KMS-11 (cell line): ENCODE measurements around the gene ABHD2.

Experiments used
- H2AFZ ChIP-seq: fragments of 200-600 bp; sonication (generic); 2 replicates; pipeline ENCODE4 v1.6.1; 2016; ENCODE audit warnings: antibody characterized with exemption, mixed run types, low read depth
- H3K27ac ChIP-seq: fragments of 200-600 bp; sonication (generic); 2 replicates; pipeline ENCODE4 v1.6.1; 2016; ENCODE audit warnings: mild to moderate bottlenecking, mixed run types
- H3K27me3 ChIP-seq: fragments of 200-600 bp; sonication (generic); 2 replicates; pipeline ENCODE4 v1.6.1; 2017; ENCODE audit warnings: mild to moderate bottlenecking, low read depth, mixed run types, moderate library complexity; ENCODE audit not compliant: insufficient read depth
- H3K36me3 ChIP-seq: fragments of 200-600 bp; sonication (generic); 2 replicates; pipeline ENCODE4 v1.6.1; 2017; ENCODE audit warnings: mild to moderate bottlenecking, mixed run types; ENCODE audit not compliant: insufficient read depth
- H3K4me1 ChIP-seq: fragments of 200-600 bp; sonication (generic); 2 replicates; pipeline ENCODE4 v1.6.1; 2016; ENCODE audit warnings: mild to moderate bottlenecking, low read depth, mixed run types; ENCODE audit not compliant: poor library complexity, severe bottlenecking
- H3K4me2 ChIP-seq: fragments of 200-600 bp; sonication (generic); 2 replicates; pipeline ENCODE4 v1.7.0; 2016; ENCODE audit warnings: mild to moderate bottlenecking, mixed run types
- H3K4me3 ChIP-seq: fragments of 200-600 bp; sonication (generic); IDR thresholded peaks from 2 replicates; pipeline ENCODE4 v1.6.1; 2017; ENCODE audit warnings: low read depth, low read length, mixed read lengths; ENCODE audit not compliant: insufficient read depth
- H3K79me2 ChIP-seq: fragments of 200-600 bp; sonication (generic); 2 replicates; pipeline ENCODE4 v1.6.1; 2016; ENCODE audit warnings: low read depth, mixed run types; ENCODE audit not compliant: insufficient read depth
- H3K9ac ChIP-seq: fragments of 200-600 bp; sonication (generic); 2 replicates; pipeline ENCODE4 v1.6.1; 2016; ENCODE audit warnings: mild to moderate bottlenecking, mixed run types
- H4K20me1 ChIP-seq: fragments of 200-600 bp; sonication (generic); 2 replicates; pipeline ENCODE4 v1.6.1; 2016; ENCODE audit warnings: mild to moderate bottlenecking, mixed run types; ENCODE audit not compliant: insufficient read depth
- CTCF ChIP-seq: fragments of 200-600 bp; sonication (generic); conservative IDR thresholded peaks from 2 replicates; pipeline ENCODE4 v1.6.1; 2017; ENCODE audit warnings: low read depth, mild to moderate bottlenecking, antibody characterized with exemption, low read length, moderate library complexity, mixed read lengths

Gene ABHD2

DNA sequence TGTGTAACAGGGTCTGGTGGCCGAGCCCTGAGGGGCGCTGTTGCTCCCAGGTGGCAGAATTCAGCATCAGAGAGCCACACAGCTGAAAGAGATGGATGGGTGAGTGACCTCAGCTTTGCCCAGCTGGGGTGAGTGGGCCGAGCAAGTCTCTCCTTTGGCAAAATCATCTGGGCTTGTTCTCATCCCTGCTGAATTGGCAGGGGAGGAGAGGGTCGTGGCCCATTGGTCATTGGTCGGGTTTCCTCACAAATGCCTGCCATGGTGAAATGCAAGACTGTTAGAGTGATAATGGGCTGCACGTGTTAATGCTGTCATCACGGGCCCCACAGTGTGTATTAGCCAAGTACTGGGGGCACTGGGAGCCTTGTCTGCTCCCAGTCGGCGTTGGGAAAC, 15.9 kb downstream of the ABHD2 start:
- H4K20me1 ChIP-seq = no peaks in the 10 kb centered on the region
- H3K4me3 ChIP-seq = no peak overlapping the region
- no peaks in the 10 kb centered on the region for H3K27me3 ChIP-seq
- no peak overlapping the region for H3K9ac ChIP-seq
- H3K4me1 ChIP-seq = peaks cover 14% of the 10 kb centered on the region
- H2AFZ ChIP-seq = no peak overlapping the region
- no peak for TF ChIP-seq CTCF
- H3K27ac ChIP-seq = no peak overlapping the region
- H3K36me3 ChIP-seq = no peaks in the 10 kb centered on the region
- no peaks in the 10 kb centered on the region; the same call in 1 of the 2 replicates for H3K79me2 ChIP-seq
- no peak overlapping the region for H3K4me2 ChIP-seq

DNA sequence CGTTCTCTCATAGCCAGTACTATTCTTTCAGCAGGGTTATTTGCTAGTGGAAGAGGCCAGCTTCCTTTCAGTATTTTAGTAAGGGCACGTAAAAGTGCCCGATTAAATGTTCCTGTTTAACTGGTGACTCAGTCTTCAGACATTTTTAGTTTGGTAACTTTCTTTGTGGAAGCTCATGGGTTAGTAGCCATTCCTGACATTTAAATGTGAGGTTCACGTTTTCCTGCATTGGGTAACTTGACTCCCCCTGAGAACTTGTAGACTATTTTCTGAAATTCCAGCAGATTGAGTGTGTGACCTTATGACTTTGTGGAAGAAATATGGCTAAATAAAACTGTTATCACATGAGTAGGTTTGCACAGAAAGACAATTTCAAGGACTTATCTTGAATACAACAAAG, 16.9 kb downstream of the ABHD2 start:
- Histone ChIP-seq H3K36me3 (no peaks in the 10 kb centered on the region), H3K9ac (no peak overlapping the region), H3K4me3 (no peak overlapping the region), H3K27me3 (no peaks in the 10 kb centered on the region), H4K20me1 (no peaks in the 10 kb centered on the region), H3K4me1 (peaks cover 16% of the 10 kb centered on the region), H3K79me2 (no peaks in the 10 kb centered on the region; the same call in 1 of the 2 replicates), H3K27ac (no peak overlapping the region), H2AFZ (no peak overlapping the region), H3K4me2 (no peak overlapping the region)
- TF ChIP-seq CTCF = no peak

GRCh38 chr15:89106200-89106599, 17.9 kb downstream of the ABHD2 start:
- Histone ChIP-seq H2AFZ (no peak overlapping the region), H3K27ac (no peak overlapping the region), H3K4me3 (no peak overlapping the region), H3K9ac (no peak overlapping the region), H3K4me1 (peaks cover 23% of the 10 kb centered on the region), H3K27me3 (no peaks in the 10 kb centered on the region), H3K4me2 (no peak overlapping the region), H3K79me2 (no peaks in the 10 kb centered on the region), H3K36me3 (no peaks in the 10 kb centered on the region), H4K20me1 (no peaks in the 10 kb centered on the region)
- TF ChIP-seq CTCF = no peak

DNA sequence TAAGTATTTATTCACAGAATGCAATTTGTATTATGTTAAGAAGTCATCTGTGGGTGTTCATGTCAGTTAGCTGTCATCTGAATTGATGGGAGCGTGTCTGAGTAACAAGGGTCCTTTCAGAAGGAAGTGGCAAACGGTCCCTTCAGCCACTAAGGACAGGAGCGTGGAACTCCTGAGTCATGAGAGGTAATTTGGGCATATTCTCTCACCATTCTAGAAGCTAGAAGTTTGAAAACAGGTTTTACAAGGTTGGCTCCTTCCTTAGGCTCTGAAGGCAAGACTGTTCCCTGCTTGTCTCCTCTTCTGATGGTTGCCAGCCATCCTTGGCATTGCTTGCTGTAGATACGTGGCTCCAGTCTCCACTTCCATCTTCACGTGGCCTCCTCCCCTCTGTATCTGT, 19.7 kb downstream of the ABHD2 start:
- Histone ChIP-seq H3K36me3 (no peaks in the 10 kb centered on the region), H3K27ac (no peak overlapping the region), H3K4me3 (no peak overlapping the region), H3K4me1 (peaks cover 32% of the 10 kb centered on the region), H3K27me3 (no peaks in the 10 kb centered on the region), H4K20me1 (no peaks in the 10 kb centered on the region), H3K79me2 (peaks cover under 1% of the 10 kb centered on the region; the same call in 1 of the 2 replicates), H3K9ac (no peak overlapping the region), H3K4me2 (no peak overlapping the region), H2AFZ (no peak overlapping the region)
- no peak for TF ChIP-seq CTCF
